Glutamatergic neuron (in vitro differentiated cells): Measurements from ENCODE around the gene OR51T1. TPM values are rescaled to one million over a fixed set of nuclear protein-coding genes. Genes with fewer than 3 reads are reported as not detected.

Experiments used
- DNase-seq: peaks from one replicate; pipeline ENCODE4 v3.0.0; 2022
- H3K27ac Mint-ChIP-seq: one replicate; pipeline ENCODE4 v1.8.0; 2020; ENCODE audit warnings: mild to moderate bottlenecking, mixed read lengths, inconsistent platforms; ENCODE audit not compliant: unreplicated experiment
- H3K27me3 Mint-ChIP-seq: one replicate; pipeline ENCODE4 v1.8.0; 2020; ENCODE audit warnings: mild to moderate bottlenecking, moderate library complexity, mixed read lengths, inconsistent platforms; ENCODE audit not compliant: unreplicated experiment
- H3K36me3 Mint-ChIP-seq: one replicate; pipeline ENCODE4 v1.8.0; 2020; ENCODE audit warnings: mild to moderate bottlenecking, mixed read lengths, inconsistent platforms; ENCODE audit not compliant: unreplicated experiment
- H3K4me1 Mint-ChIP-seq: one replicate; pipeline ENCODE4 v1.8.0; 2020; ENCODE audit warnings: mild to moderate bottlenecking, low read depth, mixed read lengths, inconsistent platforms; ENCODE audit not compliant: unreplicated experiment
- H3K4me3 Mint-ChIP-seq: one replicate; pipeline ENCODE4 v1.8.0; 2020; ENCODE audit warnings: mild to moderate bottlenecking, mixed read lengths, inconsistent platforms; ENCODE audit not compliant: unreplicated experiment
- H3K9me3 Mint-ChIP-seq: one replicate; pipeline ENCODE4 v1.8.0; 2020; ENCODE audit warnings: mild to moderate bottlenecking, moderate library complexity, mixed read lengths, inconsistent platforms; ENCODE audit not compliant: unreplicated experiment
- total RNA-seq: library from RNA; stranded (reverse); fragmentation: NEBNext Ultra II Directional; extraction: Animal tissue kit (Norgen Biotek cat#: 25700); gene quantifications from one replicate; pipeline ENCODE4 v1.2.1, GENCODE V29; 2021; ENCODE audit not compliant: unreplicated experiment
- TF ChIP-seq, protein P1 (sequence below): fragments of 200-600 bp; sonication (generic); IDR thresholded peaks from one replicate; pipeline ENCODE4 v1.5.0; 2021; ENCODE audit not compliant: partially characterized antibody, unreplicated experiment

OR51T1 gene
- total RNA-seq, 1 donor from 2014 or later, result not detected

- no peaks in the 10 kb centered on the region for H3K27me3 Mint-ChIP-seq
- no peak for DNase-seq
- no peaks in the 10 kb centered on the region for H3K4me1 Mint-ChIP-seq
These were observed 2.7 kb downstream of the OR51T1 start for GRCh38 chr11:4884361-4884760.

GRCh38 chr11:4886186-4886585 is 4.5 kb downstream of the OR51T1 start:
- Mint-ChIP-seq H3K36me3 (no peaks in the 10 kb centered on the region), H3K27ac (no peak overlapping the region), H3K27me3 (no peaks in the 10 kb centered on the region), H3K4me1 (no peaks in the 10 kb centered on the region), H3K4me3 (no peak overlapping the region), H3K9me3 (peaks cover 1% of the 10 kb centered on the region)
- TF ChIP-seq, protein P1, sequence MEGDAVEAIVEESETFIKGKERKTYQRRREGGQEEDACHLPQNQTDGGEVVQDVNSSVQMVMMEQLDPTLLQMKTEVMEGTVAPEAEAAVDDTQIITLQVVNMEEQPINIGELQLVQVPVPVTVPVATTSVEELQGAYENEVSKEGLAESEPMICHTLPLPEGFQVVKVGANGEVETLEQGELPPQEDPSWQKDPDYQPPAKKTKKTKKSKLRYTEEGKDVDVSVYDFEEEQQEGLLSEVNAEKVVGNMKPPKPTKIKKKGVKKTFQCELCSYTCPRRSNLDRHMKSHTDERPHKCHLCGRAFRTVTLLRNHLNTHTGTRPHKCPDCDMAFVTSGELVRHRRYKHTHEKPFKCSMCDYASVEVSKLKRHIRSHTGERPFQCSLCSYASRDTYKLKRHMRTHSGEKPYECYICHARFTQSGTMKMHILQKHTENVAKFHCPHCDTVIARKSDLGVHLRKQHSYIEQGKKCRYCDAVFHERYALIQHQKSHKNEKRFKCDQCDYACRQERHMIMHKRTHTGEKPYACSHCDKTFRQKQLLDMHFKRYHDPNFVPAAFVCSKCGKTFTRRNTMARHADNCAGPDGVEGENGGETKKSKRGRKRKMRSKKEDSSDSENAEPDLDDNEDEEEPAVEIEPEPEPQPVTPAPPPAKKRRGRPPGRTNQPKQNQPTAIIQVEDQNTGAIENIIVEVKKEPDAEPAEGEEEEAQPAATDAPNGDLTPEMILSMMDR, result no peak
- no peak for DNase-seq

More at GRCh38 chr11:4884361-4884760, 2.7 kb downstream of the OR51T1 start:
- H3K9me3 Mint-ChIP-seq, result peaks cover 1% of the 10 kb centered on the region
- H3K36me3 Mint-ChIP-seq, result no peaks in the 10 kb centered on the region
- TF ChIP-seq, protein P1, result no peak
- no peak overlapping the region for H3K4me3 Mint-ChIP-seq
- H3K27ac Mint-ChIP-seq, result no peak overlapping the region

DNA sequence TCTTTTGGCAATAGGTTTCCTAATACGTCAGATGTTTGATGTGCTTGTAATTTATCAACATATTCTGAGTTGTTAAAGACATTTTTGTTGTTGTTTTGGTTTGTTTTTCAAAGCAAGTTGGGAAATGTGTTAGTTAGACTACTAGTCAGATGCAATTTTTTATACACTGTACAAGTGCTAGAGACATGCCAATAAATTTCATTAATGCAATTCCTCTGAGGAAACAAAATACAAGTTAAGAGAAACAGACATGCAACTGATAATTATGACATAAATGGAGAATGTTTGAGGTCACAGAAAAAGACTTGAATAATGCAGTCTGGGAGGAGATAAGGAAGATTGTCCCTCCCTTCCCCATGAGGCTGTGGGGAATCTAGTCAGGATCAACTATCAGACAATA is 5.9 kb downstream of the OR51T1 start:
- Mint-ChIP-seq H3K27ac (no peak overlapping the region), H3K27me3 (no peaks in the 10 kb centered on the region), H3K4me3 (no peak overlapping the region), H3K36me3 (no peaks in the 10 kb centered on the region), H3K4me1 (no peaks in the 10 kb centered on the region), H3K9me3 (peaks cover 1% of the 10 kb centered on the region)
- TF ChIP-seq, protein P1, result no peak
- DNase-seq, result no peak

- H3K9me3 Mint-ChIP-seq, result no peaks in the 10 kb centered on the region
- no peak overlapping the region for H3K4me3 Mint-ChIP-seq
- H3K27ac Mint-ChIP-seq, result no peak overlapping the region
- no peaks in the 10 kb centered on the region for H3K36me3 Mint-ChIP-seq
- TF ChIP-seq, protein P1, result no peak
- DNase-seq, result no peak
- no peaks in the 10 kb centered on the region for H3K27me3 Mint-ChIP-seq
- H3K4me1 Mint-ChIP-seq, result no peaks in the 10 kb centered on the region
These were observed 8.6 kb downstream of the OR51T1 start for GRCh38 chr11:4890279-4890678.

DNA sequence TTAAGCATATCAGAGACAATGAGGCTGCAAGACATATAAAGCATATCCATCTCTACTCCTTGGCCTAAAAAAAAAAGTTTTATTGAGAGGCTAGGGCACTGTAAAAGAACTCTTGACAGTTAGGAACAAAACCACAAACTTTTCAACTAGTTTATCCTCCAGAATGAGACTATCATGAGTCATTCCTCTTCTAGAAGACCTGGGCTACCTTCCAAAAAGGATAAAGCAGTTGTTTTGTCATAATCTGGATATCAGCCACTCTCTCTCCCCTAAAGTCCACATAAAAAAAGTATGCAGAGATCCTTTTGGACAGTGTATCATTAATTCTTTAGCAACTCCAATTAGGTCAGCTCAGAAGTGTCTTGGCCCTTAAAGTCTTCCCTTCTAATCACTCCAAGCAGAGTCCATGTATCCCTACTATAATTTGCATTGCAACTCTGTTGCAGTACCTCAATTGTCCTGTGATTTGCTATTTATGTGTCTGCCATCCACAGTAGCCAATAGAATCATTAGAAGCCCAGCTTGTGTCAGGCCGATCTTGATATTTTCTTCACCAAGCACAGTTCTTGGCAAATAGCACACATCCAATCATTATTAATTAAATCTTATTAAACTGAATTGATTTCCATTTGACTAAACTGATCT is 10.4 kb downstream of the OR51T1 start:
- no peaks in the 10 kb centered on the region for H3K36me3 Mint-ChIP-seq
- peaks cover 2% of the 10 kb centered on the region for H3K4me1 Mint-ChIP-seq
- no peaks in the 10 kb centered on the region for H3K27me3 Mint-ChIP-seq
- no peak overlapping the region for H3K27ac Mint-ChIP-seq
- TF ChIP-seq, protein P1, result peak; percentile 24
- DNase-seq, result no peak
- no peak overlapping the region for H3K4me3 Mint-ChIP-seq
- no peaks in the 10 kb centered on the region for H3K9me3 Mint-ChIP-seq
